Activated naive CD4-positive, alpha-beta T cell treated with anti-CD3 and anti-CD28 coated beads, Interleukin-2, amount 50 U/mL, for 24 hours (primary cell): ENCODE results near the gene PPP5C.
A peak's percentile ranks its signal among the peaks of the same experiment; 100 is the strongest.

Source experiments
- H3K27ac Mint-ChIP-seq: one replicate; pipeline ENCODE4 v1.8.0; 2021; ENCODE audit warnings: mild to moderate bottlenecking, mixed read lengths
- H3K27me3 Mint-ChIP-seq: one replicate; pipeline ENCODE4 v1.8.0; 2021; ENCODE audit warnings: mixed read lengths
- H3K36me3 Mint-ChIP-seq: one replicate; pipeline ENCODE4 v1.8.0; 2021; ENCODE audit warnings: mixed read lengths
- H3K4me1 Mint-ChIP-seq: one replicate; pipeline ENCODE4 v1.8.0; 2021; ENCODE audit warnings: mixed read lengths
- H3K4me3 Mint-ChIP-seq: one replicate; pipeline ENCODE4 v1.8.0; 2021; ENCODE audit warnings: mild to moderate bottlenecking, mixed read lengths
- H3K9me3 Mint-ChIP-seq: one replicate; pipeline ENCODE4 v1.8.0; 2021; ENCODE audit warnings: mixed read lengths

Gene PPP5C

DNA sequence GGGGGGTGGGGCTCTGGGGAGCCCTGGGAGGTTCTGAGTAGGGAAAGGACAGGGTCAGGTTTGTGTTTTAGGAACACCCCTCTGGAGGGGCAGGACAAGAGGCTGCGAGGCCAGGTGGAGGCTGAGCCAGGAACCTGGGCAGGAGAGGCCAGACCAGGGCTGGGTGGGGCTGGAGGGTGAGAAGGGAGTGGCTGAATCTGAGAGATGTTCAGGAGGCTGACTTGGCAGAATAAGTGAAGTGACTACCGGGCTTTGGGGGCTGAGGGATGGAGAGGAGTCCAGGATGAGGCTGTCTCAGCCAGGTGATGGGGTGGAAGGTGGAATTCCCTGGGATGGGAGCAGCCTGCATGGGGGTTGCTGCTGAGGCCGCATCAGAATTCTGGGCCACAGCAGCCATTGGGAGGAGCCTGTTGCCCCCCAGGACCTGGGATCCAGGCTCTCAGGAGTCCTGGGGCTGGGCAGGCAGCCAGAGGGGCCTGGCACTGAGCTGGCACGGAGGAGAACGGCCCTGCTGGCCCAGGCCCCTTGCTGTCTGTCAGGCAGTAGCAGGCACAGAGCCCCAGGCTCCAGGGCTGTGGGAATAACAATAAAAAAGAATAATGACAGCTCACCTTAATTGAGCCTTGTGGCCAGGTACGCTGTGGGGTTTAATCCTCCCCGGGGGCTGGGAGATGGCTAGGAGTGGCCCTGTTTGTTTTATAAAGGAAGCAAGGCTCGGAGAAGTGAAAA, 3.3 kb downstream of the PPP5C start:
- Mint-ChIP-seq H3K27me3 (no peaks in the 10 kb centered on the region), H3K4me3 (peak overlapping the region; percentile 96), H3K27ac (peak overlapping the region; percentile 98), H3K36me3 (peaks cover 4% of the 10 kb centered on the region), H3K9me3 (no peaks in the 10 kb centered on the region), H3K4me1 (peaks cover 64% of the 10 kb centered on the region)

DNA sequence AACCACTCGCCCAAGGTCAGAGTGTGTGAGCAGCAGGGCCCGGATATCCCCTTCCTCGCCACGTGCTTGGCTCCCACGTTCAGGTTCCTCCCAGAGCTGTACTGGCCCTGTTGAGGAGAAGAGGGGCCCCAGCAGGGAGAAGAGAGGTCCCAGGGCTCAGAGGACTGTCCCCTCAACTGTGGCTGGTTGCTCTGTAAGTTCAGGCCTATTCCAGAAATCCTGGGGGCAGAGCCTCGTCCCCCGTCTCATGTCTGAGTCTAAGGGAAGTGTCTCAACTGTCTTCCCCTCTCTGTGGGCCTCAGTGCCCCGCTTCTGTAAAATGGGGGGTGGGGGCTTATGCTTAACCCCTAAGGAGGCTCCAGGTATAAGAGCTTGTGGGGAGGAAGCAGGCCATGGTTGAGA, 3.9 kb downstream of the PPP5C start:
- Mint-ChIP-seq H3K36me3 (peaks cover 6% of the 10 kb centered on the region), H3K4me1 (peaks cover 70% of the 10 kb centered on the region), H3K27ac (peak overlapping the region; percentile 98), H3K27me3 (no peaks in the 10 kb centered on the region), H3K4me3 (peak overlapping the region; percentile 96), H3K9me3 (no peaks in the 10 kb centered on the region)

DNA sequence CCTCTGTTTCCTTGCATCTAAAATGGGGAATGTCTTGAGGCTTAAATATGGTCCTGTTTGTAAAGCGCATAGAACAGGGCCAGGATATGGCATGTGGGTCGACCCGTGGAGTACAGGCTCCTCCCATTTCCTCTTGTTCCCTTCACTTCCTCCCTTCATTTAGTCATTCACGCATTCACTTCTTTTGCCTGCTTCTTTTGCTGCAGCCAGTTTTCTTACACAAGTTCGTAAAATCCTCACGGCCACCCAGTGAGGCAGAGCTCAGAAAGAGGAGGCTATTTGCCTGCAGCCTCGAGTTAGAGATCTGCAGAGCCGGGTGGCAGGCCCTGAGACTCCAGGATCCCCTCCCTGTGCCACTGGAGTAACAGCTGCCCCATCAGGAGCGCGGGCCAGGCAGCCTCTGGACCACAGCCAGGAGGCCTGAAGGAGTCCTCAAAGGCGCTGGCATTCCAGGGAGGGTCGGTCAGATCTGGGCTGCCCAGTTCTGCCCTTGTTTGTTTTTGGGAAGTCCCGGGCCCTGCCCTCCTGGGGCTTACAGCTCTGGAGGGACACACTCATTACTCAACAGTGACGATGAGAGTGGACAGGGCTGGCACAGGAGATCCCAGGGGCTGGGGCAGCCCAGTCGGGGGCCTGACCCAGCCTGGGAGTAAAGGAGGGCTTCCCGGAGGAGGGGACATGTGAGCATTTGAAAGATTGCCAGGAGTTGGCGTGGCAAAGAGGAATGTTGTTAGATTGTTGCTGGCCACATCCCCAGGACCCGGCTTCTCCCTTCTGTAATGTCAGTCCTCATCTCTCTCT, 4.6 kb downstream of the PPP5C start:
- H3K9me3 Mint-ChIP-seq, result no peaks in the 10 kb centered on the region
- peak overlapping the region; percentile 96 for H3K4me3 Mint-ChIP-seq
- H3K4me1 Mint-ChIP-seq, result peaks cover 70% of the 10 kb centered on the region
- no peaks in the 10 kb centered on the region for H3K27me3 Mint-ChIP-seq
- peak overlapping the region; percentile 98 for H3K27ac Mint-ChIP-seq
- H3K36me3 Mint-ChIP-seq, result peaks cover 6% of the 10 kb centered on the region

DNA sequence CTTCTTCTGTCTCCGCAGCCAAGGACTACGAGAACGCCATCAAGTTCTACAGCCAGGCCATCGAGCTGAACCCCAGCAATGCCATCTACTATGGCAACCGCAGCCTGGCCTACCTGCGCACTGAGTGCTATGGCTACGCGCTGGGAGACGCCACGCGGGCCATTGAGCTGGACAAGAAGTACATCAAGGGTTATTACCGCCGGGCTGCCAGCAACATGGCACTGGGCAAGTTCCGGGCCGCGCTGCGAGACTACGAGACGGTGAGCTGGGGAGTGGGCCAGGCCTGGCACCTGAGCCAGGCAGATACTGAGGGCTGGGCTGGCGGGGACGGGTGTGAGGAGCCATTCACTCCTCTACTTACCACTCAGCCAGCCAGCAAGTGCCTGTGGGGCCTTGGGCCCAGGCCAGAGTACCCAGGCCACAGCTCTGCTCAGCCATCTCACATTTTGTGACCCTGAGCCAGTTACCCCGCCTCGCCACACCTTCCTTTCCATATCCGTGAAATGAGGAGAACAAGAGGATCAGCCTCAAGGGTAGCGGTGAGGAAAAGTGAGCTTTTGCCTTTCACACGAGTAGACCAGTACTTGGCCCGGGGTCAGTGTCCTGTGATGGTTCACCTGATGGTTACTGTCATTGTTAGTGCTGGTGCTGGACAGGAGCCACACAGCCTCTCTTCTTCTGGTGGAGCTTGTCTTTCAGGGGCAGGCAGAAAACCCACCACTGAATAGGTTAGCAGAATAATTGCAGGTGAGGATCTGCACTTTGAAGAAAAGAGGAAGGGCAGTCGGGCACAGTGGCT, 7.0 kb downstream of the PPP5C start:
- H3K36me3 Mint-ChIP-seq, result peaks cover 6% of the 10 kb centered on the region

DNA sequence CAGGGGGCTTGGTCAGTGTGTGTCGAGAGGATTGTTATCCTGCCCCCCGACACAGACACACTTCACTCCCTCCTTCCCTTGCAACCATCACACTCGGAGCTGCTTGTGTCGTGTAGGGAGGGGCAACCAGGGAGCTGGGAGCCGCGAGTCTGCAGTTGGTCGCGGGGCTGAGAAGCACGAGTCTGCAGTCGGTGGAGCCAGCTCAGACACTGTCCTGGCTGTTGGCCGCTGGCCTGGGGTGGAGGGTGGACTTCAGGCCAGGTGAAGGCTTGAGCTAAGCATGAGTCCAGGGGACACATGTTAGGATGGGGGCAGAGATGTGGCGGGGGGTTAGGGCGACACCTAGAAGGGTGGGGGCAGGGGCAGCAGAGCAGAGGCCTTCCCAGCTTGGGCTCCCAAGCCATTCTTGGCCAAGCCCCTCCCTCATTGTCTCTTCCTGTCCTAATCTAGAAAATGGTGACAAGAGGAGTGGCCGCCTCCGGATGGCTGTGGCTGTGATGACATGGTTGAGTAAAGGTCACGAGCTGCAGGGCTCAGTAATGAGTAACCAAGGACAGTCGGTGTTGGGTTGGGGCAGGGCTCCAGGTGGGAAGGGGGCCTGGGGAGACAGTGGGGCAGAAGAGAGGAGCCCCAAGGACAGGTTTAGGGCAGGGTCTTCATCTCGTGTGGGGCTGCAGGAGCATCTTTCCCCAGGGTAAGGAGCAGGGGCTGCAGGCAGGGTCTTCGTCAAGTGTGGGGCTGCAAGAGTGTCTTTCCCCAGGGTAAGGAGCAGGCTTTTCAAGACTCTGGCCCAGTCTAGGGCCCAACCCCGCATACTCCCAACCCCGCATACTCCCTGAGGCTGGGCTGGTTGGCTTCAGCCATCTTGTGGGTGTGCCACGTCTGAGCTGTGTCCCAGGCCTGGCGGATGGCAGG, 8.6 kb downstream of the PPP5C start:
- H3K27ac Mint-ChIP-seq, result no peak overlapping the region
- no peaks in the 10 kb centered on the region for H3K9me3 Mint-ChIP-seq
- H3K4me3 Mint-ChIP-seq, result no peak overlapping the region
- no peaks in the 10 kb centered on the region for H3K27me3 Mint-ChIP-seq
- H3K4me1 Mint-ChIP-seq, result peaks cover 60% of the 10 kb centered on the region
- H3K36me3 Mint-ChIP-seq, result peaks cover 3% of the 10 kb centered on the region

More for the DNA sequence above, 7.0 kb downstream of the PPP5C start:
- Mint-ChIP-seq H3K27me3 (no peaks in the 10 kb centered on the region), H3K27ac (no peak overlapping the region), H3K4me3 (no peak overlapping the region), H3K9me3 (no peaks in the 10 kb centered on the region), H3K4me1 (peaks cover 74% of the 10 kb centered on the region)

DNA sequence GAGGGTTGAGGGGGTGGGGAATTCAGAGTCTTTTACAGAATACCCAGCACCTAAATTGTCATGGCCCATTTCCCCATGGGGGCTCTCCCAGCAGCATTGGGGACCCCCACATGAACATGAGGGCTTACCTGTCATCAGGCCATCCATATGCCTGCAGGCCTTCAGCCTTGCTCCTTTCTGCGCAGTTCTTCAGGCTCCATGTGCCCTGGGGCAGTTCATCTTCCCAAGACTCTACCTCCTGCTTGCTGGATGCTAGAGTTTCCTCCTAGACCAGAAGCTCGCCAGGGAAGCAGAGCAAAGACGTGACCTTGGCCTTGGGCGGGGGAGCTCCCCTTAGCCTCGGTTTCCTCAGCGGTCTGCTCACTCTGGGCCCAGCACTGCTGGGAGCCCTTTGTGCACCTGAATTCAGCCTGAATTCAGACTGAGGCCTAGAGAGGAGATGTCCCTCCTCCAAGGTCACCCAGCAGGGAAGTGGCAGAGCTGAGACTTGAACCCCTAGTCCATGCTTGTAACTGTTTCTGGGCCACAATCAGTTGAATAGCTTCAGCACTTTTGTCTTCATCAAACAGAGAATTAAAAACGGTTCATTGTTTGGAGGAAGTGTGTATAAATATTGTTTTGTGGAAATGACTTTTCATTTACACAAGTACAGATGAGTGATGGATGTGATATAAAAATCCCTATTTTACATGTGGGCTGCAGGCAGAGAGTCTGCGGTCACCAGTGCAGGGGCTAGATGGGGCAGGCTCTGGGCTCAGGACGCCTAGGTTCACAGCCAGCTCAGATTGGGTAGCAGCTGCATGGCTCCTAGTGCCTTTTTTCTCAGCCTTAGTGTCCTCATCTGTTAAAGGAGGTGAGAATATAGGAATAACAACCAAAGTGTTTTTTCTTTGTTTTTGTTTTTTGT, 9.5 kb downstream of the PPP5C start:
- Mint-ChIP-seq H3K36me3 (peaks cover 2% of the 10 kb centered on the region), H3K27ac (no peak overlapping the region), H3K9me3 (no peaks in the 10 kb centered on the region), H3K4me1 (peaks cover 56% of the 10 kb centered on the region), H3K4me3 (no peak overlapping the region), H3K27me3 (no peaks in the 10 kb centered on the region)

DNA sequence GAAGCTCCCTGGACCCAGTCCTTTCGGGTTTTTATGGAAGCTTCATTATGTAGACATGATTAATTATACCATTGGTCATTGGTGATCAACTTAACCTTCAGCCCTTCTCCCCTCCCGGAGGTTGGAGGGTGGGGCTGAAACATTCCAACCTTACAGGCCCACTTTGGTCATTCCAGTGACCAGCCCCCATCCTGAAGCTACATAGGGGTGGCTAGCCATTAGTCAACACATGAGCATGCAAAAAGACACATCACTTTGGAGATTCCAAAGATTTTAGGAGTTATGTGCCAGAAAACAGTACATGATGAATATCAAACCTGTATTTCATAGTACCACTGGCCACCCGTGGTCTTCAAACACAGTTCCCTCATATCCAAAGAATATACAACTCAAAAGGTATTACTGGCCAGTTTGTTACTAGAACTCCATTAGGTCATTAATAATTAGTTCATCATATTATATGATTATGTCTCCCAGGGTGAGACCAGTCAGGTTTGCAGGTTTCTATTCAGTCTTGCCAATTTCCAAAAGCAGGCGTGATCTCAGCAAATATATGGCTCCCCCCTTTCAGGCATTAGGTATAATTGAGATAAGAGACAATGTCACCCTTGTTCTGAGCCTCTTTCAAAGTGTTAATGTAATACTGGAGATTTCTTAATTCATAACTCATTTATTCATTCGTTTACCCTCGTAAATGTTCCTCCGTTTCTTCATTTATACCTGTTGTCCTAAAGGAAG, 11.1 kb downstream of the PPP5C start:
- Mint-ChIP-seq H3K9me3 (no peaks in the 10 kb centered on the region), H3K27ac (no peak overlapping the region), H3K27me3 (no peaks in the 10 kb centered on the region)

DNA sequence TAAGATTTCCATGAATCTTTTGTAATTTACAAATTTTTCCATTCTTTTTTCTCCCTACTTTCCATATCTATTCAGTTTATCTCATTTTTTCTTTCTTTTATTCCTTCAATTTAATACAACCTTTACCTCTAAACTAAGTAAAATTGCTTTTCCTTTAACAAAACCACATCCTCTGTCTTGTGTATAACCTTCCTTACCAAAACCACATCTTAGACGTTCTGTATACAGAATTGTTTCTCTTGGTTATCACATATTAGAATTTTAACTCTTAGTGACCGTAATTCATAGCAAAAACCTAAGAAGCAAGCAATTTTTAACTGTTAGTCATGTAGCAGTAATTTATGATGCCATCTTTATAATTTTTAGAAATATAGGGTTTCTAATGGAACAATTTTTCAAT, 15.0 kb downstream of the PPP5C start:
- H3K4me3 Mint-ChIP-seq, result peak overlapping the region; percentile 87
- peaks cover 57% of the 10 kb centered on the region for H3K4me1 Mint-ChIP-seq
- peak overlapping the region; percentile 52 for H3K27ac Mint-ChIP-seq
- no peaks in the 10 kb centered on the region for H3K27me3 Mint-ChIP-seq
- H3K36me3 Mint-ChIP-seq, result peaks cover 8% of the 10 kb centered on the region
- no peaks in the 10 kb centered on the region for H3K9me3 Mint-ChIP-seq

More for the DNA sequence above, 11.1 kb downstream of the PPP5C start:
- Mint-ChIP-seq H3K36me3 (peaks cover 4% of the 10 kb centered on the region), H3K4me3 (no peak overlapping the region), H3K4me1 (peaks cover 55% of the 10 kb centered on the region)

DNA sequence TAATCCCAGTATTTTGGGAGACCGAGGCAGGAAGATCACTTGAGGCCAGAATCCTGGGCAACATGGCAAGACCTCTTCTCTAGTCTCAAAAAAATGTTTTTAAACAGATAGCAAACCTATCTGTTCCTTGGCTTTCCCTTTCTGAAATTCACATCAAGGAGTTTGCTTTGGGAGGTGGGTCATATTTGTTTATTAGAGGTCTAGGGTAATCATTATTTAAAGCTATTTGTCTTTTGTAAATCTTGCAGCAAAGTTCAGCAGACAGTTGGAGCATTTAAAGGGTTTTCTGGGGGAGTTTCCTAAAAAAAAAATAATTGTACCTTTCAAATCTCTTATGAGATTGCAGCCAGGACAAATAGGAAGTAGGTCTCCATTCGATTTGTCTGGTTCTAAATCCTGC, 17.5 kb downstream of the PPP5C start:
- peaks cover 49% of the 10 kb centered on the region for H3K4me1 Mint-ChIP-seq
- no peaks in the 10 kb centered on the region for H3K9me3 Mint-ChIP-seq
- H3K4me3 Mint-ChIP-seq, result no peak overlapping the region
- peaks cover 8% of the 10 kb centered on the region for H3K36me3 Mint-ChIP-seq
- H3K27me3 Mint-ChIP-seq, result no peaks in the 10 kb centered on the region
- no peak overlapping the region for H3K27ac Mint-ChIP-seq

DNA sequence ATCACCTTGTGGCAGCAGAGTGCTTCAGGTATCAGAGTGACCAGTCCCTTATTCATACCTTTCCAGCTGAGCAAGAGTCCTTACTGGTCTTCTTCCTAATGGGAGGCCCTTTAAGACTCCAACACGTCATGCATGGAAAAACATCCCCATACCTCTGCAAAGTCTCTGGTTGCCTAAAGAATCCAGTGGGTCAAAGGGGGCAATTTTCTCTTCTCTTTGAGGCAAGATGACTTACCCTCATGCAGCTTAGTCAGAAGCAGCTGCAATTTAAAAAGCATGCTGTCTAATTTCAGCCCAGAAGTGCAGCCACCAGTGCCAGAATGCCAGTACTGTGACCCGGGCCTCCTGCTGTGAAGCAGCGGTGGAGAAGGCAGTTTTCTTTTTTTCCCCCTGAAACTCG, 18.7 kb downstream of the PPP5C start:
- Mint-ChIP-seq H3K27me3 (no peaks in the 10 kb centered on the region), H3K36me3 (peaks cover 8% of the 10 kb centered on the region), H3K4me1 (peaks cover 52% of the 10 kb centered on the region), H3K9me3 (no peaks in the 10 kb centered on the region), H3K27ac (no peak overlapping the region), H3K4me3 (no peak overlapping the region)

DNA sequence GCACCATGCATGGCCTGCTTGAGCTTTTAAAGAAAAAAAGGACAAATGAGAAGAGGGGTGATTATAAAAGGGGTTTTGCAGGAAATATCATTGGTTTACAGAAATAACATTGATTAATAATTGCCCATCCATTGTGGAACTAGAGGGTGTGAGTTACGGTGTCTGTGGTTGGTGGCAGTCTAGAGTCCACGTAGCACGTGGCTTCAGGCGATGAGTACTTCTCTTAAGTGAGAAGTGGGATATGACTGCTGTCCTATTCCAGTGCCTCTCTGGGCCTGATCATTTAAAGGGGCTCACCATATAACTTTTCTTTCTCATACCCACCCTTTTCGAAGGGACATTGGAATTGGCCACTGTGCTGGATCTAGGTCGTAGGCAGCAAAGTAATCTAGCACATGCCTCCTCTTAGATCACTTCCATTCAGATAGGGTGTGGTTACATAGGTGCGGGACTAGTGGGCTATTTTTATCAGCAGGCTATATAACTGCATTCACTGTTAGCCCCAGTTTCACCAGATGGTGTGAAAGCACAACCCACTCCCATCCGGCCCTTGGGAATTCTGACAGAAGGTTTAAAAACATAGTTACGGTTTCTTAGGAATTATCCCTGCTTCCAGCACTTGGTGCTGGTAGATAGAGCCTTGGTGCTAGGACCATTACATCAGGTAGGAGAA, 19.9 kb downstream of the PPP5C start:
- Mint-ChIP-seq H3K27me3 (no peaks in the 10 kb centered on the region), H3K4me3 (no peak overlapping the region), H3K27ac (no peak overlapping the region), H3K36me3 (peaks cover 8% of the 10 kb centered on the region), H3K9me3 (no peaks in the 10 kb centered on the region), H3K4me1 (peaks cover 56% of the 10 kb centered on the region)

DNA sequence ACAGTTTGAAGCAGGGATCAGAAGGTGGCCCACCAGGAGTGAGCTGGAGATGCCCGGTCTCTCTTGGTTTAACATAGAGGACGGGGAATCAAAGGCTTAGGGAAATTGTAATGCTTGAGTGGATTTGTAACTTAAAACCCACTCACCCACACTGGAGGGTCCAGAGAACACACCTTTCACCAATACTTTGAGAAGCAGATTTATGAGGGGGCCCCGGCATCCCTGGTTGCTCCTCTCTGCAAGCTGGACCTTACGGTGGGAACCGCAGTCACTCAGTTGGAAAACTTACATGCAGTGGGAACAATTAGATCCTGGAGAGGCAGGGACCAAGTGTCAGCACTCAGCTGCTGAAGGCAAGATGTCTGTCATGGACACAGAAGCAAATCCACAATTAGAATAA, 20.5 kb downstream of the PPP5C start:
- Mint-ChIP-seq H3K9me3 (no peaks in the 10 kb centered on the region), H3K27ac (no peak overlapping the region)

DNA sequence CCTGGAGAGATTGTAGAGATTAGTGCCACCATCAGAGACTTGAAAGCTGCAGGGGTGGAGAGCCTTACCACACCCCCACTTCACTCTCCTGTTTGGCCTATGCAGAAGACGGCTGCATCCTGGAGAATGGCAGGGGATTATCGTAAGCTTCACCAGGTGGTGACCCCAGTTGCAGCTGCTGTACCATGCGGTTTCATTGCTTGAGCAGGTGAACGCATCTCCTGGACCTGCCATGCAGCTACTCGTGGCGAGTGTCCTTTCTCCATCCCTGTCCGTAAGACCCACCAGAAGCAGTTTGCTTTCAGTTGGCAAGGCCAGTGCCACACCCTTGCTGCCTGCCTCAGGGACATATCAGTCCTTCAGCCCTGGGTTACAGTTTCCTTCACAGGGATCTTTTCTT, 21.2 kb downstream of the PPP5C start:
- H3K4me1 Mint-ChIP-seq, result peaks cover 51% of the 10 kb centered on the region
- H3K36me3 Mint-ChIP-seq, result peaks cover 5% of the 10 kb centered on the region
- no peaks in the 10 kb centered on the region for H3K9me3 Mint-ChIP-seq
- no peak overlapping the region for H3K4me3 Mint-ChIP-seq
- no peaks in the 10 kb centered on the region for H3K27me3 Mint-ChIP-seq
- no peak overlapping the region for H3K27ac Mint-ChIP-seq

More for the DNA sequence above, 20.5 kb downstream of the PPP5C start:
- no peak overlapping the region for H3K4me3 Mint-ChIP-seq
- peaks cover 5% of the 10 kb centered on the region for H3K36me3 Mint-ChIP-seq
- H3K4me1 Mint-ChIP-seq, result peaks cover 51% of the 10 kb centered on the region
- no peaks in the 10 kb centered on the region for H3K27me3 Mint-ChIP-seq
